Measurements from ENCODE around the gene MRPS21. TPM values are rescaled to one million over a fixed set of nuclear protein-coding genes. Genes with fewer than 3 reads are reported as not detected.
A peak's percentile ranks its signal among the peaks of the same experiment; 100 is the strongest.

The MRPS21 gene
- total RNA-seq (2014; rRNA removed; shearing (Covaris generic); ENCODE audit: low replicate concordance): 75.5 and 80.7 TPM in 2 replicates

DNA sequence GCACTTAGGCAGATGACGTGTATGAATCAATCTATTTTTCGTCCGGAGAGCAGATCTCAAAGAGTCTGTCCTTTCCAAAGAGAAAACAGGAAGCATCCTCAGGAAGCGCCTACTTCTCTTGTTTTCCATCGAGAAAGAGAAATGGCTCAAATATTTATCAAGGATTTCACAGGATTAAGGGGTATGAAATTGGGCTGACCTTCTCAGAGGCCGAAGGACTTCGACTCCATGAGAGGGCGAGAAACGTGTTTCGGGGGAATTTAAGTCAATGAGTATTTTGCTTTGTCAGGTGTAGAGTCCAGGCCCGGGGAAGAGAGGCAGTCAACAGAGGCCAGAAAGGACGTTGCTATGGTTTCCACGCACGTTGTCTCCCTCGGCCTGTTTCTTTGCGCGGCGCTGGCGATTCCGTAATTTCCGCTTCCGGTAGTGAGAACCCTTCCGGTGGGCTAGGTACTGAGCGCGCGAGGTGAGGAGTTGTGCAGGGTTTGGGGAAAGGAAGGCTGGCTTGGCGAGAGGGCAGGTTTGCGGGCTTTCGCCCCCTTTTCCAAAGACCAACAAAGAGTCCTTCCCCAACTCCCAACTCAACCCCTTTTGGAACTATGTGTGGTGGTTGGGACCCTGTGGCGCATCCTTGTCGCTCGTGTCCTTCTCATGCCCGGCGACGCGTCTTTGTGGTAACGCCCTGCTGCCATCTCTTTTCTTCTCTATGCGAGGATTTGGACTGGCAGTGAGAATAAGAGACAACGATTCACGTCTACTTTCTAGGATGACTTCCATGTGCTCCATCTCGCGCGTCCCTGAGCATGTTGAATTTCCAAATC lies at the start of gene MRPS21:
Gene MRPS21, plus strand, starts transcription at position 429 of the 821 bp plus-strand sequence. CDS start 506 bp downstream, outside the sequence.
- peak; percentile 95 for DNase-seq

GRCh38 chr1:150249936-150250335 lies 43.7 kb upstream of the MRPS21 start:
- no peak for DNase-seq
- H3K9me3 ChIP-seq: no peaks in the 10 kb centered on the region
- peaks cover 5% of the 10 kb centered on the region for H3K27me3 ChIP-seq
- H3K4me3 ChIP-seq: no peak overlapping the region
- H3K36me3 ChIP-seq: no peaks in the 10 kb centered on the region

More for the DNA sequence above, at the start of gene MRPS21:
- H3K27me3 ChIP-seq: peaks cover under 1% of the 10 kb centered on the region; the same call in 1 of the 2 replicates
- H3K4me3 ChIP-seq: peak within 1 kb of the TSS; percentile 80
- no peaks in the 10 kb centered on the region for H3K9me3 ChIP-seq
- peaks cover 33% of the 10 kb centered on the region for H3K36me3 ChIP-seq

DNA sequence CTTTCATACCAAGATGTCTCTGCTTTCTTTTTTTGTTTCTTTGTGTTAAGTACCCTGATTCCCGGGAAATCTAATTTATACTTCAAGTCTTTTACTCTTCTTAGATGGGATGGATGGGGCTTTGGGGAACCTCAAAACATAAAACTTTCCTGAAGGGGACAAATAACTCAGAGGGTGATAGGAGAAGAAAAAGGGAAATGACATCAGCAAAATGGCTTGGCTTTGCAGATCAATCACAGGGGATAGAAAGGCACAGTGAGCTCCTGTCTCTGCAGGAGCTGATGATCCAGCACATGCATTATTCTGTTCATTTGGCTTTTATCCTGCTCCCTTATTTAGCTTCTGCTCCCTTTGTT lies 37.5 kb upstream of the MRPS21 start:
- Histone ChIP-seq H3K4me3 (no peak overlapping the region), H3K27me3 (no peaks in the 10 kb centered on the region; the same call in none of the 2 replicates), H3K36me3 (no peaks in the 10 kb centered on the region), H3K9me3 (no peaks in the 10 kb centered on the region)
- DNase-seq: no peak

DNA sequence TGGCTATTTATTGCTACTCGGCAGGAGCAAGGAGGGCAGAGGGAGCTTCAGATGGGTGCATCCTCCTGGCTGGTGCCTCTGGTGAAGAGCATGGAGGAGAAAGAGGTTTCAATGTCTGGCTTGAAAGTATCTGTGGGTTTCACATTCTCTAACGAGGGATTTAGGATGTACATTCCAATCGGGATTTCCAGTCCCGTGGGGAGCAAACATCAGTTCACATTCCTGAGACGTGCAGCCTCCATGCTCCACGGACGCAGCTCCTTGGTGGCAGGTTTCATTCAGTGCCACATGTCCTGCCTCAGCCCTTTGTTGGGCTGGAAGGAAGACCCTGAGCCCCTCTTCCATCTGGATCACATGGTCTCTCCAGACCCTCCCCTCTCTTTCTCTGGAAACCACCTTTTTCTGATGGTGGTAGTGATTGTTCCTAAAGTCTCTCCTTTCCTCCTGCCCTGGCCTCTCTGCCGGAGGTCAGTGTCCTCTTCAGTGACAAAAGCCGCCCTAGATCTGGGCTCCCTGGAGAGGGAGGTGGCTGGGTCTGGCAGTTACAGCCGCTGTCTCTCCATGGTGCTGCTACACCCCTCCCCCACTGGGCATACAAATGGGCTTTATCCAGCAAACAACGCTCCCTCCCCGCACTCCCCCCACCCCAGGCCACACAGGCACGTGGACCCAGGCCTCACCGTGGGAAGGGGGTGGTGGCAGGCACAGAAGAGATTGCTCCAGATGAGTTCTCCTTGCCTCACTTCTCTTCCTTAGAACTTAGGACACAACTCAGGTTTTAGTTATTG lies 36.9 kb upstream of the MRPS21 start:
- H3K27me3 ChIP-seq: no peaks in the 10 kb centered on the region; the same call in none of the 2 replicates
- DNase-seq: no peak
- no peak overlapping the region for H3K4me3 ChIP-seq
- no peaks in the 10 kb centered on the region for H3K9me3 ChIP-seq
- no peaks in the 10 kb centered on the region for H3K36me3 ChIP-seq

DNA sequence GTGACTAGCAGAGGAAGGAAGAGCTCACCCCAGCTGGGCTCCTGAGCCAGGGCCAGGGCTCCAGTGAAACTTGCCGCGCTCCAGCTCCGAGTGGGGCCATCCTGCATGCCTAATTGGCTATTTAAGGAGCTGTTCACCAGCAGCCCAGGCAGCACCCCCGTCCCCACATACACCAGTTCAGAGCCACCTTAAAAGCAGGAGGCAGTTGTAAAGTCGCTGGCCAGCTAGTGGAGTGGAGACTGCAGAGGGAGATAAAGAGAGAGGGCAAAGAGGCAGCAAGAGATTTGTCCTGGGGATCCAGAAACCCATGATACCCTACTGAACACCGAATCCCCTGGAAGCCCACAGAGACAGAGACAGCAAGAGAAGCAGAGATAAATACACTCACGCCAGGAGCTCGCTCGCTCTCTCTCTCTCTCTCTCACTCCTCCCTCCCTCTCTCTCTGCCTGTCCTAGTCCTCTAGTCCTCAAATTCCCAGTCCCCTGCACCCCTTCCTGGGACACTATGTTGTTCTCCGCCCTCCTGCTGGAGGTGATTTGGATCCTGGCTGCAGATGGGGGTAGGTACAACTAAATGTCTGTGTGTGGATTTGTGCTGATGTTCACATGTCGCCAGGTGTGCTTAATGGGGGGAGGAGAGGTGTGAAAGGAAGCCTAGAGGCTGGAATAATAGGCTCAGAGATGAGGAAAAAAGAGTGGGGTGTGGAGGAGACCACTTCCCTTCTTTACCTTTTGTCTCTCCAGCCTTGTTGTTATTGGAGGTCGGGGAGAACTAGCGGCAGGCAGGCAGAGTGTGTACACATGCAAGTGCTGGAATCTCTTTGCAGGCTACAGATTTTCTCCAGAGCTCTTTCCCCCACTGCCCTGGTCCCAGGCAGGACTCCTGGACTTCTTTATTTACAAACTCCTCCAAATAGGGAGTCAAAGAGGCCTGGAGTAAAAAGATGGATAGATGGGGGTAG lies 35.8 kb upstream of the MRPS21 start, which contains the start of gene CA14:
Gene CA14, plus strand, starts transcription at position 151 of the 962 bp plus-strand sequence. Its CDS starts 355 bp downstream, at position 506.
- DNase-seq: no peak
- no peaks in the 10 kb centered on the region; the same call in none of the 2 replicates for H3K27me3 ChIP-seq
- H3K4me3 ChIP-seq: no peak within 1 kb of the TSS
- no peaks in the 10 kb centered on the region for H3K36me3 ChIP-seq
- H3K9me3 ChIP-seq: no peaks in the 10 kb centered on the region

GRCh38 chr1:150259217-150259616 lies 34.4 kb upstream of the MRPS21 start:
- H3K4me3 ChIP-seq: no peak overlapping the region
- H3K27me3 ChIP-seq: no peaks in the 10 kb centered on the region; the same call in 1 of the 2 replicates
- H3K9me3 ChIP-seq: no peaks in the 10 kb centered on the region
- DNase-seq: no peak
- no peaks in the 10 kb centered on the region; the same call in 1 of the 2 replicates for H3K36me3 ChIP-seq

DNA sequence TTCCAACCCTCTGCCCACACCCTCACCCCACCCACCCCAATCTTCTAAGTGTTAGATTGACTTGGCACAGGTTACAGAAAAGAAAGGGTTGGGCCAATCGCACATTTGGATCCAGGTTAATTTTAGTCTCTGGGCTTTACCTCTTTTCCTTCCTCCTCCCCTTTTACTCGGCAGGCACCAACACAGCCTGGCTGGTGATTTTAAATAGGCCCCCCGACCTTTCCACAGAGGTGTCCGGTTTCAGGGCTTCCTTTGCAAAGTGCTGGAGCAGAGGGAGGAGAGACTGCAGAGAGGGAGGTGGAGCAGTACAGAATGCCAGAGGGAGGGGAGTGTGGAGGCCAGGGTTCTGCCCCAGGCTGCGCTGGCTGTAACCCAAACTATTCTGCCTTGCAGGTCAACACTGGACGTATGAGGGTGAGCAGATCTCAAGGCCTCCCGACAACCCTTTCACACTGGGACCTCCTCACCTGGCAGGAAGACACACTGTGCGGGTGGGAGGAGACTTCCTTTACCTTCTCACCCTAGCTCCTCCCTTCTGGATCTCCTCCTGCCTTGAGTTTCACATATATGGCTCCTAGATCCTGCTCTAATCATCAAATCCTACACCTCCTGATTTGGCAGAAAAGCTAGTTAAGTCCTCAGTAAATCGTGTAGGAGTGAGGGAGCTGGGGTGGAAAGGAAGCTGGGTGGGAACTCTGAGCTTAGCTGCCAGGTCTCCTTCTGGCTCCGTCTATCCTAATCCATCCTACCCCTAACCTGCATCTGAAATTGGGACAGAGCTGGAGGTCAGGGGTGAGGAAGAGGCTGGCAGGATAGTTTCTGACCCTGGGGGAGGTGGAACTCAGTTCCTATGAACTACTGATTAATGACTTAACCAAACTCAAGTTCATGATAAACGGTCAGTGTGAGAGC lies 33.6 kb upstream of the MRPS21 start:
- DNase-seq: no peak
- Histone ChIP-seq H3K36me3 (peaks cover 6% of the 10 kb centered on the region), H3K9me3 (no peaks in the 10 kb centered on the region), H3K27me3 (no peaks in the 10 kb centered on the region; the same call in 1 of the 2 replicates), H3K4me3 (no peak overlapping the region)

GRCh38 chr1:150261367-150261766 lies 32.3 kb upstream of the MRPS21 start:
- no peak for DNase-seq
- H3K27me3 ChIP-seq: no peaks in the 10 kb centered on the region; the same call in 1 of the 2 replicates
- peaks cover 18% of the 10 kb centered on the region for H3K36me3 ChIP-seq
- H3K9me3 ChIP-seq: no peaks in the 10 kb centered on the region
- no peak overlapping the region for H3K4me3 ChIP-seq

- H3K36me3 ChIP-seq: peaks cover 30% of the 10 kb centered on the region
- no peak for DNase-seq
- no peaks in the 10 kb centered on the region; the same call in 1 of the 2 replicates for H3K27me3 ChIP-seq
- H3K4me3 ChIP-seq: no peak overlapping the region
- no peaks in the 10 kb centered on the region for H3K9me3 ChIP-seq
Measured at GRCh38 chr1:150262388-150263320, 31.0 kb upstream of the MRPS21 start.

- H3K36me3 ChIP-seq: peaks cover 35% of the 10 kb centered on the region
- no peaks in the 10 kb centered on the region for H3K9me3 ChIP-seq
- H3K4me3 ChIP-seq: no peak overlapping the region
- DNase-seq: no peak
- no peaks in the 10 kb centered on the region; the same call in 1 of the 2 replicates for H3K27me3 ChIP-seq
Measured at GRCh38 chr1:150263549-150263948, 30.1 kb upstream of the MRPS21 start.

GRCh38 chr1:150267896-150268295 lies 25.8 kb upstream of the MRPS21 start:
- peaks cover 36% of the 10 kb centered on the region for H3K36me3 ChIP-seq
- no peak for DNase-seq
- H3K27me3 ChIP-seq: no peaks in the 10 kb centered on the region
- peak overlapping the region; percentile 97 for H3K4me3 ChIP-seq
- H3K9me3 ChIP-seq: no peaks in the 10 kb centered on the region

DNA sequence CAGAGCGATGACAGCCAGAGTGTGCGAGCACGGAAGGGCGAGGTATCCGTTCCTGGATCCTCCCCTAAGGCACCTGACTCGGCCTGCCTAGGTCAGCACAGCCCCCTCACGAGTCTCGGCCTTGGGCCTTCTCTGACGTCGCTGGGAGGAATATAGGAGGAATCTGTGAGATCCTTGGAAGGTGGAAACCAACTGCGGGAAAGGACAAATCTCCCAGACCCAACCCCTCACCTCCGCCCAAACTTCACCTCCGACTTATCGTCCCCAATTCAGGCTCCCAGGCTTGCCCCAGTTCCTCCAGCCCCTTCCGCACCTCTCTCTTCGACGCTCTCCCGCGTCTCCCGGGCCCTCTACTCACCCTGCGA lies 25.3 kb upstream of the MRPS21 start:
- Histone ChIP-seq H3K4me3 (peak overlapping the region; percentile 97), H3K36me3 (peaks cover 36% of the 10 kb centered on the region), H3K9me3 (no peaks in the 10 kb centered on the region), H3K27me3 (no peaks in the 10 kb centered on the region)
- DNase-seq: peak; percentile 32

DNA sequence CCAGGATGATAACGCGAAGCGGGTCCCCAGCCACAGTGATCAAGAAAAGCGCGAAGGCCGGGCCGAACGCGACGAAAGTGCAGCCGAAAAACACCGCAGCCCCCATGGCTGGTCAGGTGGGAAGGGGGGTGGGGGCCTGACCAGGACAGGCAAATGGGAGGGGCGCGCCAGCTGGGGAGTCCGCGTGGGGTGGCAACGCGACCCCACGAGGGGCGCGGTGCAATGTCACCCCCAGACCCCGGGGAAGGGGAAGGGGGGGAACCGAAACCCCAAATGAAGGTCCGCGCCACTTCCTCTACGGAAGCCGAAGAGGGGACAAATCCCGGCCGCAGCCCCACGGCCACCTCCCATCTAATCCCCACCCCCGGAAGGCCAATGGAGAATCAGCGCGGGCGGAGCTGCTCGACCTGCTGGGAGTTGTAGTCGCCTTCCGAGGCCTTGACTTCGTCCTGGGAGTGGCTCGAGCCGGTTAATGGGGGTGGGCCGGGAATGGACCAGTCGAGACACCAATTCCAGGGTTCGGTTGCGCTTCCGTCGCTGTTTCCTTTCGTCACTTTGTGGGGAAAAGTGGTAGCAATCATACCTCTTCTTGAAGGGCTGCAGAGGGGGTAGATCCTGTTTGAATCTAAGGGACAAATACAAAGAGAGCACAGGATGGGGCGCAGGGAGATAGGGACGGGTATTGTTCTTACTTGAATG lies 24.8 kb upstream of the MRPS21 start, which contains the start of gene APH1A:
Gene APH1A, minus strand, starts transcription at position 312 of the 699 bp plus-strand sequence. Its CDS starts 206 bp downstream, at position 106.
- peak; percentile 100 for DNase-seq
- Histone ChIP-seq H3K36me3 (peaks cover 36% of the 10 kb centered on the region), H3K9me3 (no peaks in the 10 kb centered on the region), H3K4me3 (peak within 1 kb of the TSS; percentile 97), H3K27me3 (no peaks in the 10 kb centered on the region)

DNA sequence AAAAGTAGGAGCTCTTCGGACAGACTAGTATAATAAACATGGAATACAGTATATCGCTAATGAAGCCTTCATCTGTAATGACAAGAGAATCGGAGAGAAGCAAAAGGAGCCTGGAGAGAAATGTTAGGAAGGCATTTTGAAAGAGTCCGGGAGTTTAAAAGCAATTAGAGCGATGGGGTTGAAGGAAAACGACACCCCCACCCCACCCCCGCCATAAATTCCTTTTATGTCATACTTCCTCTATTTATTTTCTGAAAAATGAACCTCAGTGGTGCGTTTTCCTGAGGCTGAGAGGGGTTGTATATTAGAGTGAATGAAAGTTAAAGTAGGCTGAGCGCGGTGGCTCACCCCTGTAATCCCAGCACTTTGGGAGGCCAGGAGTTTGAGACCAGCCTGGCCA lies 24.2 kb upstream of the MRPS21 start:
- Histone ChIP-seq H3K27me3 (no peaks in the 10 kb centered on the region), H3K9me3 (no peaks in the 10 kb centered on the region), H3K36me3 (peaks cover 34% of the 10 kb centered on the region), H3K4me3 (peak overlapping the region; percentile 97)
- no peak for DNase-seq
